NCI-H2196 (cell line): Measurements from ENCODE around the gene GFPT1.
A peak's percentile ranks its signal among the peaks of the same experiment; 100 is the strongest.
"Not testable (repeated sequence)": the region's sequence is repeated elsewhere in the genome, so short reads cannot be mapped to it uniquely, and the experiment has no call there.

Experiments
- DNase-seq: peaks from one replicate; lab custom pipeline; 2025; ENCODE audit not compliant: unreplicated experiment; lab: John Stamatoyannopoulos, UW

The GFPT1 gene

DNA sequence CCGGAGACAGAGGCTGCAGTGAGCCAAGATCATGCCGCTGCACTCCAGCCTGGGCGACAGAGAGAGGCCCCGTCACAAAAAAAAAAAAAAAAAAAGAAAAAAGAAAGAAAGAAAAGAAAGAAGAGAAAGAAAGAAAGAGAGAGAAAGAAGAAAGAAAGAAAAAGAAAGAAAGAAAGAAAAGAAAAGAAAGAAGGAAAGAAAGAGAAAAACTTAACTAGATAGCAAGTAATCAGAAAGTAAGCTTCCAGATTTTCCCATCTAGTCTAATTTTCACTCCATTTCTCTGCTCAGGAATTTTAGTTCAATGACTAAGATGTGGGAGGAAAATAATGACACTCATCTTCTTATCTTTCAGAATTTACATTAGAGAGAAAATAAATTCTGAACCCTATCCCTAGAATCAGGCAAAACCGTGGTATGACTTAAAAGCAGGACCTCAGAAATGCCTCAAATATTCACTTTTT lies 2.4 kb downstream of the GFPT1 start:
- DNase-seq: no peak

- no peak for DNase-seq
These were observed 3.7 kb downstream of the GFPT1 start for GRCh38 chr2:69383176-69383812.

- no peak for DNase-seq
These were observed 4.5 kb downstream of the GFPT1 start for GRCh38 chr2:69382547-69382946.

DNA sequence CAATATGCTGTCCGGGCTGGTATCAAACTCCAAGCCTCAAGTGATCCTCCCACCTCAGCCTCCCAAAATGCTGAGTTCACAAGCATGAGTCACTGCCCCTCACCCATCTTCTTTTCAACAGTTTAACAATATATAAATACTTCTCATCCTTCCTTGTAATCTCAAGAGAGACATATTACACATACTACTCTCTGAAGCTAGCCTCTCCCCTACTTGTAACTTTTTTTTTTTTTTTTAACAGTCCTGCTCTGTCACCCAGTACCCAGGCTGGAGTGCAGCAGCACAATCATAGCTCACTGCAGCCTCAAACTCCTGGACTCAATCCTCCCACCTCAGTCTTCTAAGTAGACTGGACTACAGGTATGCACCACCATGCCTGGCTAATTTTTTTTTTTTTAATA lies 5.7 kb downstream of the GFPT1 start:
- DNase-seq: no peak

- no peak for DNase-seq
These were observed 6.7 kb downstream of the GFPT1 start for GRCh38 chr2:69380072-69380917.

DNA sequence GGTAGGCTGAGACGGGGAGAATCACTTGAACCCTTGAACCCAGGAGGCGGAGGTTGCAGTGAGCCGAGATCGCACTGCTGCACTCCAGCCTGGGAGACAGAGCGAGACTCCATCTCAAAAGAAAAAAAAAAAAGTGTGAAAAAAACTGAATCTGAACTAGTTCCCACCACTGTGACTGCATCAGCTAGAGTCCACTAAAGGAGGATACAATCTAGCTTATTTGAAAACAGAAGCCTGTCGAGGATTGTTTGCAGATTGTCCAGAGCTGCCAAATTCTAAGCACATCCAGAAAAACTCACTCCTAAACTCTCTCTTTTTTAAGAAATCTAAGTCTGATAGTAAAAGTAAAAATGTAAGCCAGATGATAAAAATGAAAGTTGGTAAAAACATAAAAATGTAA lies 10.6 kb downstream of the GFPT1 start:
- DNase-seq: no peak

- DNase-seq: peak; percentile 7
These were observed 11.3 kb downstream of the GFPT1 start for GRCh38 chr2:69375494-69376353.

GRCh38 chr2:69372767-69373166 lies 14.3 kb downstream of the GFPT1 start:
- DNase-seq: no peak

GRCh38 chr2:69369802-69370201 lies 17.2 kb downstream of the GFPT1 start:
- DNase-seq: no peak

- DNase-seq: no peak
These were observed 18.4 kb downstream of the GFPT1 start for GRCh38 chr2:69368588-69368987.

DNA sequence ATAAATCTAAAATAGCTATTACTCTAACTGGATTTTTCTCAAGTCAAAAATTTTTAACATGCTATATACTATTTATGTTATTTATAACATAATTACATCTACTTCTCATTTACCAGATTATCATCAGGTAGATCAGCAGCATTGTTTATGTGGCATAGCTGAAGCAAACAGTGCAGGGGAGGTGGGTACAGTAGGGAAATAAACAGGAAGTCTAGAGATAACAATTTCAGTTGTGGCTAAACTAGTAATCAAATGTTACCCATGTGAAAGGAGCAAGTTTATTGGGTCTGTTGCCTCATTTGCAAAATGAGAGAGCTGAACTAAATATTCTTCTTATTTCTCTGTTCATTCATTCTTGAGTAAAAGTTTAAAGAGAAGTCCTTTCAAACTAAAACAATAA lies 27.7 kb downstream of the GFPT1 start:
- DNase-seq: no peak

DNA sequence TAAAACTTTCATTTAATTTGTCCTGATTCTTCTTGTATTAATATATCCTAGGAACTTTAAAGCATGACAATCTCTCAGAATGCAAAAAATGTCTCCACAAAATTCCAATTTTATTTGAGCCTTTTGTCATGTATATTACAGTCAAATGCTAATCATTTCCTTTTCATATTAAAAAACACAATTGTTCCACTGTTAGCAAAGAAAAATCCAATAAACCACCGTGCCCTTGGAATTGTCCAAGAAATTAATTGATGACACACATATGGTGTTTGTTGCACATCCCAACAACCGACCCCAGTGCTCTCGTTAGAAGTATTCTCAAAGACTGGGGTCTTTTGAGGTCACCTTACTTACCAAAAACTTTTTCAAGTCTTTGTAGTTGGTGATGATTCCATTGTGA lies 28.1 kb downstream of the GFPT1 start:
- DNase-seq: no peak

- DNase-seq: no peak
These were observed 30.6 kb downstream of the GFPT1 start for GRCh38 chr2:69356471-69356870.

DNA sequence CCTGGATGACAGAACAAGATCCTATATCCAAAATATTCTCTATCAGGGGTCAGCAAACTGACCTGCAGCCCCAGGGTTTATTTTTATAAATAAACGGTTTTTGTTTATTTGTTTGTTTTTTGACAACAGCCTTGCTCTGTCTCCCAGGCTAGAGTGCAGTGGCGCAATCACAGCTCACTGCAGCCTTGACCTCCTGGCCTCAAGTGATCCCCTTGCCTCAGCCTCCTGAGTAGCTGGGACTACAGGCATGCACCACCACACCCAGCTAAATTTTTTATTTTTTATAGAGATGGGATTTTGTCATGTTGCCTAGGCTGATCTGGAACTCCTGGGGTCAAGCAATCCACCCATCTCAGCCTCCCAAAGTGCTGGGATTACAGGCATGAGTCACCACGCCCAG lies 32.1 kb downstream of the GFPT1 start:
- DNase-seq: not testable (repeated sequence)

DNA sequence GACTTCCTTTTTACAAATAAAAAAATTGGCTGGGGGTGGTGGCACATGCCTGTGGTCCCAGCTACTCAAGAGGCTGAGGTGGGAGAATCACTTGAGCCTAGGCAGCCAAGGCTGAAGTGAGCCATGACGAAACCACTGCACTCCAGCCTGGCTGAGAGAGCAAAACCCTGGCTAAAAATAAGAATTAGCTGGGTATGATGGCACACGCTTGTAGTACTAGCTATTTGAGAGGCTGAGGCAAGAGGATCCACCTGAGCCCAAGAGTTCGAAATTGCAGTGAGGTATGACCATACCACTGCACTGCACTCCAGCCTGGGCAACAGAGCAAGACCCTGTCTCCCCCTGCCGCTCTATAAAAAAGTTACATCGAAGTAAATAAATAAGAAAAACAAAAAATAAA lies 33.7 kb downstream of the GFPT1 start:
- DNase-seq: no peak

DNA sequence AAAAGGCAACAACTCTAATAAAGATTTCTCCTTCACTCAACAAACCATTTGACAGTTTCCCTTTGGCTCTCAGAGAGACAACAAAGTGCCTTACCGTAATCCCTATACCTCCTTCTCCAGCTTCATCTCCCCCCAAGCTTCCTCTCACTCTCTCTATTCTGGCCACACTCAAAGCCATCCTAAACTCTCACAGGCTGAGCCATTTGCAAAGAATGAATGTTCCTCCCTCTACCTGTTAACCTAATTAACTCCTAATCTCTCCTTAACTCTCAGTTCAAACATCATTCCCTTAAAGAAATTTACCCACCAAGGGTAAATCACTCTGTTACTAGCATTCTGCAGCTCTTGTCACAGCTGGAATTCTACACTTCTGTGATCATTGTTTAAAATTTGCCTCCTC lies 38.2 kb downstream of the GFPT1 start:
- no peak for DNase-seq

GRCh38 chr2:69345434-69345833 lies 41.6 kb downstream of the GFPT1 start:
- no peak for DNase-seq

DNA sequence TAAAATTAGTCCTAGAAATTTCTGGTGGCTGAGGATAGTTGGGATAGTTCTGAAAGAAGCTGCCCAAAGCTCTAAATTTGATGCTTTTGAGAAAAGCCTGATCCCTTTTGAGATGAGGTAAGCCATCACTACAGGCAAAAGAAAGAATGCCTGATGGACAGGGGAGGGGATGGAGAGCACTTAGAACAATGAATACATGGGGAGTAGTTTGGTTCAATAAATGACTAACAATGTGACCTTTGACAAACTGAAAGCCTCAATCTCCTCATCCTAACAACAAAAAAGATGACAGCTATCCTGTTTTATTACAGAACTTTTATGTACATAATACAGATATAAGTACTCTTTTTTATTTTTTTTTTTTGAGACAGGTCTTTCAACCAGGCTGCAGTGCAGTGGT lies 42.7 kb downstream of the GFPT1 start:
- no peak for DNase-seq

DNA sequence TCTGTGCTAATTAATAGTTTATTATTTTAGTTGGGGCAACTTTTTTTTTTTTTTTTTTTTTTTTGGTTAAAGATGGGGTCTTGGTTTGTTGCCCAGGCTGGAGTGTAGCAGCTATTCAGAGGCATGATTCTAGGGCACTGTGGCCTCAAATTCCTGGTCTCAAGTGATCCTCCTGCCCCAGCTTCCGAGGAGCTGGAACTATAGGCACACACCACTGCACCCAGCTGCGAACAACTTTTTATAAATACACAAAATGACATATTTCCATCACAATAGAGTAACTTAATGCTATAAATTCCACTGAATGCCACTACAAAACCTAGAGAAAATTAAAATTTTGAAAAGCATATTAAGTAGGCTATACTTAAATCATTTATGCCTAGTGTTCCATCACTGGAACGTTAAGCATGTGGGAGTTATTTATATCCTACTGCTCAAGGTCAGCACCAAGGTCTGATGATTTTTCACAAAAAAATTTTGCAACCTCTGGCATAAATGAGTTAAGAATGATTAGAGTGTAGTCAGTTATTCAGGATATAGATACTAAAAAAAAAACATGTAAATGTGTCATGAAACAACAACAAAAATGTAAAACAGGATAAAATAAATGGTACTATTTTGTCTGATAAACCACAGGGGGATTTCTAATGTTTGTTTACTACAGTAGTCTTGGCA lies 46.8 kb downstream of the GFPT1 start:
- DNase-seq: no peak

- no peak for DNase-seq
These were observed 51.7 kb downstream of the GFPT1 start for GRCh38 chr2:69335311-69335710.

- no peak for DNase-seq
These were observed 53.7 kb downstream of the GFPT1 start for GRCh38 chr2:69333352-69333751.
